MM.1S (cell line): ENCODE results near the gene GRIK3.

Experiments
- DNase-seq: peaks from one replicate; pipeline ENCODE4 v3.0.0-alpha.2; 2015
- H2AFZ ChIP-seq: fragments of 300-600 bp; sonication (generic); 2 replicates; pipeline ENCODE4 v1.6.0; 2016; ENCODE audit warnings: antibody characterized with exemption, low read length
- H3F3A ChIP-seq: fragments of 300-600 bp; sonication (generic); 2 replicates; pipeline ENCODE4 v1.6.1; 2016; ENCODE audit warnings: mild to moderate bottlenecking, antibody characterized with exemption, low read length, moderate library complexity, mixed read lengths; ENCODE audit not compliant: insufficient read depth
- H3K27ac ChIP-seq: fragments of 300-600 bp; sonication (generic); 2 replicates; pipeline ENCODE4 v1.5.1; 2016; ENCODE audit warnings: mild to moderate bottlenecking, low read length
- H3K27me3 ChIP-seq: fragments of 300-600 bp; sonication (generic); replicated peaks from 2 replicates; pipeline ENCODE4 v1.6.0; 2016; ENCODE audit warnings: low read length; ENCODE audit not compliant: insufficient read depth
- H3K36me3 ChIP-seq: fragments of 300-600 bp; sonication (generic); replicated peaks from 2 replicates; pipeline ENCODE4 v1.6.1; 2016; ENCODE audit warnings: mild to moderate bottlenecking, low read length, mixed read lengths; ENCODE audit not compliant: insufficient read depth
- H3K4me1 ChIP-seq: fragments of 300-600 bp; sonication (generic); 2 replicates; pipeline ENCODE4 v1.6.1; 2016; ENCODE audit warnings: low read length, mixed read lengths
- H3K4me2 ChIP-seq: fragments of 300-600 bp; sonication (generic); 2 replicates; pipeline ENCODE4 v1.6.0; 2016; ENCODE audit warnings: low read depth, low read length
- H3K4me3 ChIP-seq: fragments of 300-600 bp; sonication (generic); 2 replicates; pipeline ENCODE4 v1.5.1; 2016; ENCODE audit warnings: low read length, mixed read lengths
- H3K79me2 ChIP-seq: fragments of 300-600 bp; sonication (generic); 2 replicates; pipeline ENCODE4 v1.6.1; 2016; ENCODE audit warnings: mixed run types, low read length, mixed read lengths
- H3K9ac ChIP-seq: fragments of 300-600 bp; sonication (generic); 2 replicates; pipeline ENCODE4 v1.6.1; 2016; ENCODE audit warnings: low read length, mixed read lengths
- H3K9me2 ChIP-seq: fragments of 300-600 bp; sonication (generic); replicated peaks from 2 replicates; pipeline ENCODE4 v1.6.1; 2016; ENCODE audit warnings: mild to moderate bottlenecking, low read length, mixed read lengths; ENCODE audit not compliant: insufficient read depth
- H3K9me3 ChIP-seq: fragments of 300-600 bp; sonication (generic); replicated peaks from 2 replicates; pipeline ENCODE4 v1.6.1; 2016; ENCODE audit warnings: mild to moderate bottlenecking, low read length, mixed read lengths; ENCODE audit not compliant: insufficient read depth
- H4K20me1 ChIP-seq: fragments of 300-600 bp; sonication (generic); 2 replicates; pipeline ENCODE4 v1.6.1; 2016; ENCODE audit warnings: mild to moderate bottlenecking, low read length, moderate library complexity, mixed read lengths; ENCODE audit not compliant: insufficient read depth
- EZH2 ChIP-seq: fragments of 300-600 bp; sonication (generic); optimal IDR thresholded peaks from 2 replicates; pipeline ENCODE3; 2017; ENCODE audit warnings: low read depth, mild to moderate bottlenecking, antibody characterized with exemption, low read length, mixed read lengths
- EZH2phosphoT487 ChIP-seq: fragments of 300-600 bp; sonication (generic); IDR thresholded peaks from 2 replicates; pipeline ENCODE4 v1.6.1; 2018; ENCODE audit warnings: antibody characterized with exemption, low read length
- TF ChIP-seq, protein P1 (sequence below): fragments of 300-600 bp; sonication (generic); IDR thresholded peaks from 2 replicates; pipeline ENCODE4 v1.5.1; 2016; ENCODE audit warnings: antibody characterized with exemption, low read length, mixed read lengths

The GRIK3 gene

DNA sequence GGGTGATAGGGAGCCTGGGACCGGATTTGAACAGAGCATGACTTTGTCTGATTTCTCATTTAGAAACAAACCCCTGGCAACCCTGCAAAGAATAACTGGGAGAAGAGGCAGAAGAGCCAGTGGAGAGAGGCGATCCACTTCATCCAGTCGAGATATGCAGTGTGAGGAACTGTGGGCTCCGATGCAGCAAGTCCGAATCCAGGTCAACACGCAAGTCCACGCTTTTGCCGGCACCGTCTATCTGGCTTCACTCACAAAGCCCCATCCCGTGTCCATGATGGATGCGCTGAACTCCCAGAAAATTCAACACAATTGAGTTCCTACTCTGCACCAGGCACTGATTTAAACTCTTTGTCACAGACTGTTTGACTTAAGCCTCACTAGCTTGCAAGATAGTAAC lies 191.3 kb downstream of the GRIK3 start:
- Histone ChIP-seq H3K4me1 (no peaks in the 10 kb centered on the region), H3K4me2 (no peak overlapping the region), H3K9me3 (no peaks in the 10 kb centered on the region), H4K20me1 (no peaks in the 10 kb centered on the region), H3K79me2 (no peaks in the 10 kb centered on the region), H3F3A (no peaks in the 10 kb centered on the region), H2AFZ (no peak overlapping the region), H3K9me2 (no peaks in the 10 kb centered on the region), H3K4me3 (no peak overlapping the region), H3K27ac (no peak overlapping the region), H3K9ac (no peak overlapping the region), H3K36me3 (no peaks in the 10 kb centered on the region), H3K27me3 (peaks cover 99% of the 10 kb centered on the region)
- no peak for DNase-seq
- TF ChIP-seq, protein P1, sequence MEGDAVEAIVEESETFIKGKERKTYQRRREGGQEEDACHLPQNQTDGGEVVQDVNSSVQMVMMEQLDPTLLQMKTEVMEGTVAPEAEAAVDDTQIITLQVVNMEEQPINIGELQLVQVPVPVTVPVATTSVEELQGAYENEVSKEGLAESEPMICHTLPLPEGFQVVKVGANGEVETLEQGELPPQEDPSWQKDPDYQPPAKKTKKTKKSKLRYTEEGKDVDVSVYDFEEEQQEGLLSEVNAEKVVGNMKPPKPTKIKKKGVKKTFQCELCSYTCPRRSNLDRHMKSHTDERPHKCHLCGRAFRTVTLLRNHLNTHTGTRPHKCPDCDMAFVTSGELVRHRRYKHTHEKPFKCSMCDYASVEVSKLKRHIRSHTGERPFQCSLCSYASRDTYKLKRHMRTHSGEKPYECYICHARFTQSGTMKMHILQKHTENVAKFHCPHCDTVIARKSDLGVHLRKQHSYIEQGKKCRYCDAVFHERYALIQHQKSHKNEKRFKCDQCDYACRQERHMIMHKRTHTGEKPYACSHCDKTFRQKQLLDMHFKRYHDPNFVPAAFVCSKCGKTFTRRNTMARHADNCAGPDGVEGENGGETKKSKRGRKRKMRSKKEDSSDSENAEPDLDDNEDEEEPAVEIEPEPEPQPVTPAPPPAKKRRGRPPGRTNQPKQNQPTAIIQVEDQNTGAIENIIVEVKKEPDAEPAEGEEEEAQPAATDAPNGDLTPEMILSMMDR: no peak
- no peak for TF ChIP-seq EZH2phosphoT487
- no peak for TF ChIP-seq EZH2

DNA sequence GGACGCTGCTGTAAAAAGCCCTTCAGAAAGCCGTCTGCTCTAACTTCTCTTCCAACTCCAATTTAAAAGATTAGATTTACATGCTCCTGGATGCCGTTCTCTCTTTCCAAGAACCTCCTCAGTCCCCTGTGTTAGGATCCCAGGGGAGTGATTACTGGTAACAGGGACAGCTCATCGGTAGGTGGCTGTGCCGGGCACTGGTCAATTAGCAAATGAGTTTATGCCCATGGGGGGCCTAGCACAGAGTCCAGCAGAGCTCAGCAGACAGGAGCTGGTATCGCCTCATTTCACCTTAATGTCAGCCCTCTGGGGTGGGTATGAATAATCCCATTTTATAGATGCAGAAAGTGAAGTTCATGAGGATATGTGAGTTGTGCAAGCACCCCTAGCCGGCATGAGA lies 191.9 kb downstream of the GRIK3 start:
- Histone ChIP-seq H3K4me3 (no peak overlapping the region), H3K79me2 (no peaks in the 10 kb centered on the region)

DNA sequence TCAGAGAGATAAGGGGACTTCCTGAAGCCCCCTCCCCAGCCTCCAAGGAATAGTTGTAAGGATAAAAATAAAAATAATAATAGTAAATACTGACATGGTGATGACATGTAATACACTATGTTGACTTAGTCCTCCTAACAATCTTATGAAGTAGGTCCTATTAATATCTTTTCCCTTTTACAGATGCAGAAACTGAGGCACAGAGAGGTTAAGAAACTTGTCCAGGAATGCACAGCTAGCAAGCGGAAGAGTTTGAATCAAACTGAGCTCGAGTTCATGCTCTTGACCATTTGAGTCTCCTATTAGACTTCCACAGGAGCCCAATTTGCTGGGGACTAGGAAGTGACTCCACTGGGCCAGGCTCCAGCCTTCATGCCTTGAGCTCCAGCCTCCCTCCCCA lies 194.8 kb downstream of the GRIK3 start:
- no peak overlapping the region for H3K4me2 ChIP-seq
- H3K9me3 ChIP-seq: no peaks in the 10 kb centered on the region
- no peak overlapping the region for H3K9ac ChIP-seq
- H2AFZ ChIP-seq: no peak overlapping the region
- TF ChIP-seq EZH2 (no peak), EZH2phosphoT487 (no peak)
- TF ChIP-seq, protein P1: no peak
- H4K20me1 ChIP-seq: no peaks in the 10 kb centered on the region
- H3K27ac ChIP-seq: no peak overlapping the region
- H3K27me3 ChIP-seq: peaks cover 95% of the 10 kb centered on the region
- H3K9me2 ChIP-seq: no peaks in the 10 kb centered on the region
- no peaks in the 10 kb centered on the region for H3K36me3 ChIP-seq
- no peaks in the 10 kb centered on the region for H3K4me1 ChIP-seq
- H3K79me2 ChIP-seq: no peaks in the 10 kb centered on the region
- no peak for DNase-seq
- H3F3A ChIP-seq: no peaks in the 10 kb centered on the region
- no peak overlapping the region for H3K4me3 ChIP-seq

More for the DNA sequence above, 191.9 kb downstream of the GRIK3 start:
- H3K4me2 ChIP-seq: no peak overlapping the region
- H3K4me1 ChIP-seq: no peaks in the 10 kb centered on the region
- H3K27me3 ChIP-seq: peaks cover 99% of the 10 kb centered on the region
- H3K9me2 ChIP-seq: no peaks in the 10 kb centered on the region
- no peaks in the 10 kb centered on the region for H4K20me1 ChIP-seq
- no peaks in the 10 kb centered on the region for H3F3A ChIP-seq
- no peaks in the 10 kb centered on the region for H3K36me3 ChIP-seq
- H3K9ac ChIP-seq: no peak overlapping the region
- H3K9me3 ChIP-seq: no peaks in the 10 kb centered on the region
- H3K27ac ChIP-seq: no peak overlapping the region
- TF ChIP-seq EZH2phosphoT487: no peak
- TF ChIP-seq, protein P1: no peak
- TF ChIP-seq EZH2: no peak
- no peak for DNase-seq
- H2AFZ ChIP-seq: no peak overlapping the region
